CD4-positive, alpha-beta T cell treated with Interleukin-10 for 1 hour (primary cell): ENCODE measurements around the gene TLK1.

Experiments
- DNase-seq: peaks from one replicate; pipeline ENCODE4 v3.0.0-alpha.2; 2020

The TLK1 gene

DNA sequence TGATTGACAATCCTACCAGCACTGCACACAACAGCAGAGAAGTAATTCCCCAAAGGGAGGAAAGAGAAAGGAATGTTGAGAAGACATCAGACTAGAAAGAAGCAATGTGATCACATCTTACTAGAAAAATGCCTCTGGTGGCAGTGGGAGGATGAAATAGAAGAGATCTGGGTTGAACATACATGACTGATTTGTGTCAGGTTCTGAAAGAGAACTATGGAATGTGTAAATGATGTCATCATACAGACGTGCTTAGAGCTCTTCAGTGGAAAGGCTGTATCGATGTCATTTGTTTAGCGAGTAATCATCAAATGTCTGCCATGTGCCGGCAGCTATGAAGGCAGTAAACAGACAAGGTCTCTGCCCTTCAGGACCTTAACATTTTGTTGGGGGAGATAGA, 206.8 kb downstream of the TLK1 start:
- no peak for DNase-seq

DNA sequence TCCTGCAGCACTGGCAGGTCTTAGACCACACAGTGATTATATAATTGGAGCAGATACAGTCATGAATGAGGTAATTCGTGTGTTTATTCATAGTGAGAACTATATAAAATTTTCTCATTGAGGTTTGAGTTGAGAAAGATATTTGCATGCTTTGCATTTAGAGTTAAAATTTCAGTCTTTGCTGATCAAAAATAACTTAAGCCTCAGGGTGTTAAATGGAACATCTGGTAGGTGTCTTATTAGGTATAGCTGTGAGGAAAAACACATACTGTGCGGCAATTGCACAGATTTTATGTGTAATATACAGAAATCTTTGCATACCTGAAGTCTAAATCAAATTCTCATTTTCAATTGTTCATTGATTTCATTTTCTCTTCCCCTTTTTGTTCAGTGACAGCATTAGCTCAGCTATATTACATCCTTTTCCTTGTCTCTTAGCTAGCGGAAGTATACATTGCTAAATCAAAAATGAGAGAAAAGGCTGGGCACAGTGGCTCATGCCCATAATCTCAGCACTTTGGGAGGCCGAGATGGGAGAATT, 210.4 kb downstream of the TLK1 start:
- no peak for DNase-seq

DNA sequence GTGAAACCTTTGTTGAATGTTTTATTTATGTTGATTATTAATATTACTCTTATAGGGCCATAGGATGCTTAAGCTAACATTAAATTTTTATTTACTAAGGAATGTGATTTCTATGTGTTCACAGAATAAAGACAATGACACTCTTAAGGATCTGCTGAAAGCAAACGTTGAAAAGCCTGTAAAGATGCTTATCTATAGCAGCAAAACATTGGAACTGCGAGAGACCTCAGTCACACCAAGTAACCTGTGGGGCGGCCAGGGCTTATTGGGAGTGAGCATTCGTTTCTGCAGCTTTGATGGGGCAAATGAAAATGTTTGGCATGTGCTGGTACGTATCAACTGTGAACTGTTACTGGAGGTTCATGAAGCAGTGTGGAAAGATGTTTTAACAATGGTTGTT, 211.3 kb downstream of the TLK1 start:
- DNase-seq = no peak

DNA sequence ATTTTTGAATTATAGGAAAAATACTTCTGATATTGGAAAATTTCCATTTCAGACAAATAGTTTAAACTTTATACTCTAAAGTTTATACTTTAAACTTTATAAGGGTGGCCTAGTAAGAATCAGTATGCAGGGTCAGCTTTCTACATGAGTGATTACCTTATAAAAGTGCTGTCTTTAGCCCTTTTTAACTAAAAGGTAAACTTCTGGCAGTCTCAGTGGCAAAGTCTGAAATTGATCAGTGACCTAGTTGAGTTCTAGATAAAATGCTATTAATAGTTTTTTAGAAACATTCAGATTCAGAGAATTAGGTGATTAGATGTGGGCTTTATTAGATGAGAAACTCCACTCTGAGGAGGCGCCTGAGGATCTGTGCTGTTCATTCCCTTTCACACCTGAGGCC, 216.1 kb downstream of the TLK1 start:
- DNase-seq = no peak

DNA sequence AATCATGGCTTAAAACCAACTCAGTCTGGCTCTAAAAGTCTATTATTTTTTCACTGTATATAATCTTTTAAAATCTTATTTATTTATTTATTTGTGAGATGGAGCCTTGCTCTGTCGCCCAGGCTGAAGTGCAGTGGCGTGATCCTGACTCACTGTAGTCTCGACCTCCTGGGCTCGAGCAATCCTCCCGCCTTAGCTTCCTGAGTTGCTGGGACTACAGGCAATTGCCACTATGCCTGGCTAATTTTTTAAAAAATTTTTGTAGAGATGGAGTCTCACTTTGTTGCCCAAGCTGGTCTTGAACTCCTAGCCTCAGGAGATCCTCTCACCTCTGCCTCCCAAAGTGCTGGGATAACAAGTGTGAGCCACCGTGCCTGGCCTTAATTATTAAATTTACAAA, 217.1 kb downstream of the TLK1 start:
- no peak for DNase-seq

DNA sequence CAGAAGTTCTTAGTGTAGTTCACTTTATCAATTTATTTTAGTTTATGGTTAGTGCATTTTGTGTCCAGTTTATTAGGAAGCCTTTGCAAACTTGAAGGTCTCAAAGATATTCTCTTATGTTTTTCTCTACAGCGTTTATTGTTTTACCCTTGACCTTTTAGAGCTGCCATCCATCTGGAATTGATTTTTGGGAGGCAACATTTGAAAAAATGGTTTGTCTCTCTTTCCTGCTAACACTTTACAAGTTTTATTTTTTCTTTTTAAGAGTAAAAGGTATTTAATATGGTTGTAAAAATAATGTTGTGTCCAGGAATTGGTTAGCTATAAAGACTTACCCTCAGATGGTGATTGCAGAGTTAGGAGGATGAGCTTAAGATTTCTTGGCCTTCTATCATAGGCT, 217.7 kb downstream of the TLK1 start:
- DNase-seq = no peak

DNA sequence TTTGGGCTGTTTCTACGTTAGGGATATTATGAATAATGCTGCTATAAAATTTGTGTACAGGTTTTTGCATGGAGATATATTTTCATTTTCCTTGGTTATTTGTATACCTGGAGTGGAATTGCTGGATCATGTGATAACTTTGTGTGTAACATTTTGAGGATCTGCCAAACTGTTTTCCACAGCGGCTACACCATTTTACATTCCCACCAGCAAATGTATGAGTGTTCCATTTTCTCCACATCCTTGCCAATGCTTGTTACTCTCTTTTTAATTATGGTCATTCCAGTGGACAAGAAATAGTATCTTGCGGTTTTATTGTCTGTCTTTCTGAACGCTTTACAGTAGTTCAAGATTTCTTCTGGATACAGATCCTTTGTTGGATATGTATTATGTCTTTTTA, 218.1 kb downstream of the TLK1 start:
- DNase-seq = no peak
